Gastrocnemius medialis (tissue), 4 donors: Measurements from ENCODE around the gene PAPPA.

Experiments used
- POLR2A ChIP-seq, 2 donors: fragments of 450-650 bp; IDR thresholded peaks; one replicate each; pipeline ENCODE4 v1.6.1; 2017; ENCODE audit warnings: antibody characterized with exemption in 2 of 2, mild to moderate bottlenecking in 2 of 2, moderate library complexity in 2 of 2
- TF ChIP-seq, protein P1 (sequence below), 5 experiments: fragments of 450-650 bp in 3 of 5; fragments of 200-600 bp in 2 of 5; sonication (generic) in 2 of 5; IDR thresholded peaks in 4 of 5; conservative IDR thresholded peaks in 1 of 5; 1 replicate in 4 of 5; 2 replicates in 1 of 5; pipeline ENCODE4 v1.5.1; 2016 to 2019; ENCODE audit warnings: antibody characterized with exemption in 5 of 5, mild to moderate bottlenecking in 3 of 5, moderate library complexity in 3 of 5

DNA sequence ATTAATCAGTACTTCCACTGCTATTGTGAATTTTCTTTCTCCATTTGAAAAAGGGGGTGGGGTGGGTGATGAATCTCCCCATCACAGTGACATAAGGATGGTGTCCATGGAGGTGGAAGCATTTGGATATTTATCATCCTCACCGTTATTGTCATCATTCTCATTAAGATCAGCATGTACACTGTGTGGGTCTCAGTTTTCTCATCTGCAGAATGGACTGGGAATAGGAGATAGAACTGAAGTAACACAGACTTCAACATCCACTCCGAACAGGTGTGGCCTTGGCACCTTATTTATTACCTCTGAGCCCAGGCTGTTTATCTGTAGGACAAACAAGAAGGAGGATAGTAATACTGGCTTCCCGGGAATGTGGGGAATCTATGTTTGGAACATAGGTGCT, 165.9 kb downstream of the PAPPA start:
- TF ChIP-seq, protein P1, sequence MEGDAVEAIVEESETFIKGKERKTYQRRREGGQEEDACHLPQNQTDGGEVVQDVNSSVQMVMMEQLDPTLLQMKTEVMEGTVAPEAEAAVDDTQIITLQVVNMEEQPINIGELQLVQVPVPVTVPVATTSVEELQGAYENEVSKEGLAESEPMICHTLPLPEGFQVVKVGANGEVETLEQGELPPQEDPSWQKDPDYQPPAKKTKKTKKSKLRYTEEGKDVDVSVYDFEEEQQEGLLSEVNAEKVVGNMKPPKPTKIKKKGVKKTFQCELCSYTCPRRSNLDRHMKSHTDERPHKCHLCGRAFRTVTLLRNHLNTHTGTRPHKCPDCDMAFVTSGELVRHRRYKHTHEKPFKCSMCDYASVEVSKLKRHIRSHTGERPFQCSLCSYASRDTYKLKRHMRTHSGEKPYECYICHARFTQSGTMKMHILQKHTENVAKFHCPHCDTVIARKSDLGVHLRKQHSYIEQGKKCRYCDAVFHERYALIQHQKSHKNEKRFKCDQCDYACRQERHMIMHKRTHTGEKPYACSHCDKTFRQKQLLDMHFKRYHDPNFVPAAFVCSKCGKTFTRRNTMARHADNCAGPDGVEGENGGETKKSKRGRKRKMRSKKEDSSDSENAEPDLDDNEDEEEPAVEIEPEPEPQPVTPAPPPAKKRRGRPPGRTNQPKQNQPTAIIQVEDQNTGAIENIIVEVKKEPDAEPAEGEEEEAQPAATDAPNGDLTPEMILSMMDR (IDR thresholded peaks at IDR 0.05 in 4 of 5, conservative IDR thresholded peaks at IDR 0.05 in 1 of 5): no peak
- TF ChIP-seq POLR2A (IDR thresholded peaks at IDR 0.05): no peak
